Measurements from ENCODE around the gene TTLL10.
A peak's percentile ranks its signal among the peaks of the same experiment; 100 is the strongest.

TTLL10 gene

GRCh38 chr1:1157426-1157913 lies 16.2 kb upstream of the TTLL10 start:
- DNase-seq (ENCODE audit: low read depth in 1 of 2, low spot score in 1 of 2): peak; percentile 35 to 42

- no peak for DNase-seq (ENCODE audit: low read depth in 1 of 2, low spot score in 1 of 2)
These were observed 15.6 kb upstream of the TTLL10 start for GRCh38 chr1:1157914-1158710.

- no peak for DNase-seq (ENCODE audit: low read depth in 1 of 2, low spot score in 1 of 2)
These were observed 13.3 kb upstream of the TTLL10 start for GRCh38 chr1:1160281-1160930.

GRCh38 chr1:1161078-1161682 lies 12.5 kb upstream of the TTLL10 start:
- DNase-seq (ENCODE audit: low read depth in 1 of 2, low spot score in 1 of 2): no peak

GRCh38 chr1:1161683-1162079 lies 12.0 kb upstream of the TTLL10 start:
- no peak for DNase-seq (ENCODE audit: low read depth in 1 of 2, low spot score in 1 of 2)

- no peak for DNase-seq (ENCODE audit: low read depth in 1 of 2, low spot score in 1 of 2)
These were observed 10.8 kb upstream of the TTLL10 start for GRCh38 chr1:1162597-1163537.

GRCh38 chr1:1163538-1164070 lies 10.1 kb upstream of the TTLL10 start:
- DNase-seq (ENCODE audit: low read depth in 1 of 2, low spot score in 1 of 2): no peak

- no peak for DNase-seq (ENCODE audit: low read depth in 1 of 2, low spot score in 1 of 2)
These were observed 9.3 kb upstream of the TTLL10 start for GRCh38 chr1:1164361-1164700.

- no peak for DNase-seq (ENCODE audit: low read depth in 1 of 2, low spot score in 1 of 2)
These were observed 8.8 kb upstream of the TTLL10 start for GRCh38 chr1:1164701-1165451.

- DNase-seq (ENCODE audit: low read depth in 1 of 2, low spot score in 1 of 2): no peak
These were observed 8.2 kb upstream of the TTLL10 start for GRCh38 chr1:1165485-1165884.

- no peak for DNase-seq (ENCODE audit: low read depth in 1 of 2, low spot score in 1 of 2)
These were observed 7.7 kb upstream of the TTLL10 start for GRCh38 chr1:1165900-1166421.

GRCh38 chr1:1166642-1167397 lies 6.9 kb upstream of the TTLL10 start:
- no peak for DNase-seq (ENCODE audit: low read depth in 1 of 2, low spot score in 1 of 2)

- no peak for DNase-seq (ENCODE audit: low read depth in 1 of 2, low spot score in 1 of 2)
These were observed 6.3 kb upstream of the TTLL10 start for GRCh38 chr1:1167398-1167821.

GRCh38 chr1:1167841-1168450 lies 5.7 kb upstream of the TTLL10 start:
- DNase-seq (ENCODE audit: low read depth in 1 of 2, low spot score in 1 of 2): no peak

GRCh38 chr1:1168451-1169411 lies 4.9 kb upstream of the TTLL10 start:
- no peak for DNase-seq (ENCODE audit: low read depth in 1 of 2, low spot score in 1 of 2)

GRCh38 chr1:1169429-1170214 lies 4.1 kb upstream of the TTLL10 start:
- no peak for DNase-seq (ENCODE audit: low read depth in 1 of 2, low spot score in 1 of 2)

Data from activated T-helper 1 cell treated with anti-CD3 and anti-CD28 coated beads, Interleukin-2, amount 50 U/mL, for 16 hours (primary cell).